Kidney (tissue), 14 donors: ENCODE measurements around the gene PPP1R9B. TPM values are rescaled to one million over a fixed set of nuclear protein-coding genes. Genes with fewer than 3 reads are reported as not detected.

ENCODE experiments used
- DNase-seq, 5 donors: peaks; one replicate each; pipeline ENCODE4 v3.0.0-alpha.2; 2013 to 2020
- FAIRE-seq: peaks from 2 replicates; lab custom pipeline; 2012; peaks lifted over from hg19 to GRCh38; lab: Jason Lieb, UNC
- H3K27ac ChIP-seq, 2 donors: one replicate each; pipeline ENCODE4 v1.7.0; 2013; ENCODE audit warnings: low read depth in 2 of 2, low read length in 2 of 2, inconsistent platforms in 1 of 2
- H3K27me3 ChIP-seq: one replicate; pipeline ENCODE4 v1.7.1; 2013; ENCODE audit warnings: low read length, inconsistent platforms; ENCODE audit not compliant: control insufficient read depth, insufficient read depth
- H3K36me3 ChIP-seq, 3 donors: one replicate each; pipeline versions ENCODE4 v1.7.0 to v1.7.1; 2013; ENCODE audit warnings: low read length in 3 of 3, control low read depth in 1 of 3, inconsistent platforms in 1 of 3; ENCODE audit not compliant: insufficient read depth in 3 of 3, control insufficient read depth in 2 of 3
- H3K4me1 ChIP-seq, 3 donors: one replicate each; pipeline versions ENCODE4 v1.7.0 to v1.7.1; 2013; ENCODE audit warnings: low read length in 3 of 3, inconsistent platforms in 1 of 3, low read depth in 1 of 3; ENCODE audit not compliant: control insufficient read depth in 2 of 3, insufficient read depth in 2 of 3
- H3K4me3 ChIP-seq, 3 donors: one replicate each; pipeline versions ENCODE4 v1.7.0 to v1.8.1; 2013; ENCODE audit warnings: low read length in 3 of 3, control low read depth in 1 of 3, inconsistent platforms in 1 of 3
- H3K9ac ChIP-seq, 3 donors: one replicate each; pipeline versions ENCODE4 v1.7.0 to v1.7.1; 2013; ENCODE audit warnings: low read length in 3 of 3, control low read depth in 1 of 3, inconsistent platforms in 1 of 3
- H3K9me3 ChIP-seq, 3 donors: one replicate each; pipeline versions ENCODE4 v1.7.0 to v1.7.1; 2013; ENCODE audit warnings: low read length in 3 of 3, control low read depth in 1 of 3, inconsistent platforms in 1 of 3; ENCODE audit not compliant: control insufficient read depth in 2 of 3, insufficient read depth in 1 of 3
- CTCF ChIP-seq: IDR thresholded peaks from 3 replicates; pipeline ENCODE4 v1.5.1; 2012; ENCODE audit warnings: mild to moderate bottlenecking, moderate library complexity, borderline replicate concordance; ENCODE audit not compliant: insufficient read depth; ENCODE audit errors: extremely low read depth
- intact Hi-C: fragments of 100-400 bp; cut with DNase I; formaldehyde crosslinking; loops from one replicate; pipeline ENCODE4 v1.11.1; 2022
- polyA plus RNA-seq: library from polyadenylated mRNA; stranded (reverse); fragments of 350-450 nt; fragmentation: Illumina TruSeq; extraction: RNeasy Lipid Tissue Mini Kit (QIAGEN cat#74804); gene quantifications from one replicate; pipeline ENCODE4 v1.2.3, GENCODE V29; 2014; ENCODE audit warnings: low read depth, low replicate concordance; ENCODE audit not compliant: insufficient read depth
- total RNA-seq: library from RNA; stranded (reverse); fragmentation: NEBNext Ultra II Directional; extraction: Animal tissue kit (Norgen Biotek cat#: 25700); gene quantifications from one replicate; pipeline ENCODE4 v1.2.1, GENCODE V29; 2021
- donor health status: control.
- donor health status: control.
- donor health status: control.
- donor health status: control.
- donor health status: control.
- donor health status: DM: yes; HTN: yes; CAD: no.
- donor health status: Normal renal cell carcinoma (clear cell type).

Gene PPP1R9B
- total and polyA plus RNA-seq, 2 donors from 2014 or later, result 17.1 to 64.4 TPM

DNA sequence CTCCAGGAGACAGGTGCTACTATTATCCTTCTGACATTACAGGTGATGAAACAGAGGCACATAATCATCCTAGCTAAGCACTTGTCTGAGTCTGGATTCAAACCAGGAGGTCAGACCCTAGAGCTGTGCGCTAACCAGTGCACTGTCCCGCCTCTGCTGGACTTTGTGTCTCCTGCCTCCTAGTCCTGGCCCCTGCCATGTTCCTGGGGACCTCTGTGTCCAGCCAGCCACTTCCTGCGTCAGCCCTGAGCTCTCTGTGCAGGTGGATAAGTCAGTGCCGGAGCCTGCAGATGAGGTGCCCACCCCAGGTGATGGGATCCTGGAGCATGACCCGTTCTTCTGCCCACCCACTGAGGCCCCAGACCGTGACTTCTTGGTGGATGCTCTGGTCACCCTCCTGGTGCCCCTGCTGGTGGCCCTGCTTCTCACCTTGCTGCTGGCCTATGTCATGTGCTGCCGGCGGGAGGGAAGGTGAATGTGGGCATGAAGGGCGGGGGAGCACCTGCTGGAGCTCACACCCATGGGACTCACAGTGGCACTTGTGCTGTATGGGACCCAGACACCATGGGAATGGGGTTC, 19.5 kb upstream of the PPP1R9B start:
- H3K4me1 ChIP-seq, result no peaks in the 10 kb centered on the region
- FAIRE-seq (no peak), DNase-seq (peak in 1 of 5 donors; percentile 53)
- intact Hi-C loops, result no loop called here
- no peak overlapping the region for H3K4me3 ChIP-seq
- no peaks in the 10 kb centered on the region for H3K36me3 ChIP-seq
- no peak overlapping the region for H3K27ac ChIP-seq
- H3K9ac ChIP-seq, result no peak overlapping the region
- no peaks in the 10 kb centered on the region for H3K9me3 ChIP-seq
- TF ChIP-seq CTCF, result no peak
- H3K27me3 ChIP-seq, result no peaks in the 10 kb centered on the region

GRCh38 chr17:50169121-50169764, 18.8 kb upstream of the PPP1R9B start:
- H3K9me3 ChIP-seq, result no peaks in the 10 kb centered on the region
- H3K27me3 ChIP-seq, result no peaks in the 10 kb centered on the region
- no peak overlapping the region for H3K4me3 ChIP-seq
- FAIRE-seq (no peak), DNase-seq (peak; percentile 72 to 88 (median 80))
- H3K9ac ChIP-seq, result no peak overlapping the region
- intact Hi-C loops, result no loop called here
- H3K27ac ChIP-seq, result no peak overlapping the region
- peak; percentile 72 for TF ChIP-seq CTCF
- H3K4me1 ChIP-seq, result no peaks in the 10 kb centered on the region
- H3K36me3 ChIP-seq, result no peaks in the 10 kb centered on the region

DNA sequence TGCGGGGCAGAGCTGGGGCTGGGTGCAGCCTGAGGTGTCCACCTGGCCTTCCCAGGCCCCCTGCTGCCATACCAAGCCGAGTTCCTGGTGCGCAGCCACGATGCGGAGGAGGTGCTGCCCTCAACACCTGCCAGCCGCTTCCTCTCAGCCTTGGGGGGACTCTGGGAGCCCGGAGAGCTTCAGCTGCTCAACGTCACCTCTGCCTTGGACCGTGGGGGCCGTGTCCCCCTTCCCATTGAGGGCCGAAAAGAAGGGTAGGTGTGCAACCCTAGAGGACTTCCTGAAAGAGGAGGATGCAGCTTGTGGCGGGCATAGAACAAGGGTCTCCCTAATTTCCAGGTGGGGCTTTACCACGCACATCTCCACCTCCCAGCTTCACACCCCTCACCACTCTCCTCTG, 17.8 kb upstream of the PPP1R9B start:
- Histone ChIP-seq H3K36me3 (no peaks in the 10 kb centered on the region), H3K4me3 (no peak overlapping the region), H3K4me1 (no peaks in the 10 kb centered on the region), H3K27me3 (no peaks in the 10 kb centered on the region), H3K27ac (no peak overlapping the region), H3K9ac (no peak overlapping the region), H3K9me3 (no peaks in the 10 kb centered on the region)
- intact Hi-C loops, result no loop called here
- FAIRE-seq, result no peak
- DNase-seq, result peak in 1 of 5 donors; percentile 64
- TF ChIP-seq CTCF, result no peak
